HepG2 (cell line): Measurements from ENCODE around the gene GSTM4. TPM values are rescaled to one million over a fixed set of nuclear protein-coding genes. Genes with fewer than 3 reads are reported as not detected.

Experiments
- ASH2L ChIP-seq: fragments of 300-600, 200-600 bp; sonication (generic); IDR thresholded peaks from 2 replicates; pipeline ENCODE4 v1.7.0; 2017; ENCODE audit warnings: low read depth, mild to moderate bottlenecking, moderate library complexity, mixed read lengths, low read length; ENCODE audit not compliant: insufficient read length
- ETV6 ChIP-seq: sonication (generic); formaldehyde crosslinking; conservative IDR thresholded peaks from 2 replicates; pipeline ENCODE4 v1.4.0; 2020; ENCODE audit warnings: missing genetic modification reagents
- HCFC1 ChIP-seq: fragments of 150-350 bp; IDR thresholded peaks from 2 replicates; pipeline ENCODE4 v1.6.1; 2014; ENCODE audit warnings: low read depth, low read length
- HDAC2 ChIP-seq: sonication (generic); formaldehyde crosslinking; IDR thresholded peaks from 2 replicates; pipeline ENCODE4 v1.4.0; 2020; ENCODE audit warnings: missing genetic modification reagents
- HIVEP1 ChIP-seq: sonication (generic); formaldehyde crosslinking; IDR thresholded peaks from 2 replicates; pipeline ENCODE4 v1.4.0; 2020; ENCODE audit warnings: mild to moderate bottlenecking, missing genetic modification reagents
- KAT2B ChIP-seq: fragments of 150-350 bp; IDR thresholded peaks from 2 replicates; pipeline ENCODE4 v1.6.1; 2014; ENCODE audit warnings: low read depth, low read length, borderline replicate concordance
- KLF15 ChIP-seq: sonication (generic); formaldehyde crosslinking; IDR thresholded peaks from 2 replicates; pipeline ENCODE4 v1.8.1; 2023; ENCODE audit warnings: borderline replicate concordance, mild to moderate bottlenecking, inconsistent platforms, missing genetic modification reagents, mixed read lengths
- TAF1 ChIP-seq: sonication (generic); formaldehyde crosslinking; IDR thresholded peaks from 2 replicates; pipeline ENCODE4 v1.4.0; 2020; ENCODE audit warnings: missing genetic modification reagents
- TEAD2 ChIP-seq: sonication (generic); formaldehyde crosslinking; IDR thresholded peaks from 2 replicates; pipeline ENCODE4 v1.9.0; 2021; ENCODE audit warnings: missing genetic modification reagents
- TSC22D2 ChIP-seq: sonication (generic); formaldehyde crosslinking; IDR thresholded peaks from 2 replicates; pipeline ENCODE4 v1.5.1; 2020; ENCODE audit warnings: missing genetic modification reagents, mild to moderate bottlenecking, borderline replicate concordance
- YEATS4 ChIP-seq: sonication (generic); formaldehyde crosslinking; IDR thresholded peaks from 2 replicates; pipeline ENCODE4 v1.4.0; 2020; ENCODE audit warnings: missing genetic modification reagents, borderline replicate concordance
- ZBTB39 ChIP-seq: sonication (generic); formaldehyde crosslinking; IDR thresholded peaks from 2 replicates; pipeline ENCODE4 v1.5.0; 2020; ENCODE audit warnings: missing genetic modification reagents
- ZNF235 ChIP-seq: sonication (generic); formaldehyde crosslinking; IDR thresholded peaks from 2 replicates; pipeline ENCODE4 v1.8.1; 2023; ENCODE audit warnings: mild to moderate bottlenecking, missing genetic modification reagents, borderline replicate concordance
- ZNF256 ChIP-seq: sonication (generic); formaldehyde crosslinking; conservative IDR thresholded peaks from 2 replicates; pipeline ENCODE4 v1.4.0; 2020; ENCODE audit warnings: missing genetic modification reagents
- ZNF30 ChIP-seq: sonication (generic); formaldehyde crosslinking; IDR thresholded peaks from 2 replicates; pipeline ENCODE4 v1.5.0; 2020; ENCODE audit warnings: mild to moderate bottlenecking, missing genetic modification reagents
- ZNF333 ChIP-seq: sonication (generic); formaldehyde crosslinking; IDR thresholded peaks from 2 replicates; pipeline ENCODE4 v1.4.0; 2020; ENCODE audit warnings: mild to moderate bottlenecking, missing genetic modification reagents, borderline replicate concordance
- ZNF446 ChIP-seq: sonication (generic); formaldehyde crosslinking; IDR thresholded peaks from 2 replicates; pipeline ENCODE4 v1.5.0; 2020; ENCODE audit warnings: mild to moderate bottlenecking, missing genetic modification reagents
- ZNF605 ChIP-seq: sonication (generic); formaldehyde crosslinking; IDR thresholded peaks from 2 replicates; pipeline ENCODE4 v1.8.0; 2022; ENCODE audit warnings: mild to moderate bottlenecking, missing genetic modification reagents
- ZNF674 ChIP-seq: sonication (generic); formaldehyde crosslinking; IDR thresholded peaks from 2 replicates; pipeline ENCODE4 v1.5.0; 2020; ENCODE audit warnings: low read depth, mild to moderate bottlenecking, missing genetic modification reagents
- ZSCAN30 ChIP-seq: sonication (generic); formaldehyde crosslinking; IDR thresholded peaks from 2 replicates; pipeline ENCODE4 v1.5.0; 2020; ENCODE audit warnings: mild to moderate bottlenecking, missing genetic modification reagents
- polyA plus RNA-seq, 8 experiments: library from polyadenylated mRNA; depleted of rRNA in 3 of 8; stranded (reverse) in 7 of 8; unstranded in 1 of 8; fragments of >200 nt; fragmentation: Illumina TruSeq in 4 of 8; extraction: Trizol in 4 of 8; gene quantifications; 2 replicates each; pipeline versions ENCODE4 v1.2.1 to v1.2.3, GENCODE V29; 2011 to 2016; ENCODE audit warnings: low read depth in 4 of 8, missing spikeins in 1 of 8, mixed read lengths in 1 of 8; ENCODE audit not compliant: insufficient read depth in 1 of 8
- total RNA-seq, 5 experiments: library from RNA; depleted of rRNA; stranded (reverse); fragments of >200 nt; fragmentation: Illumina TruSeq; extraction: Trizol; gene quantifications; 2 replicates each; pipeline ENCODE4 v1.2.3, GENCODE V29; 2016; ENCODE audit warnings: low read depth in 1 of 5
- TF ChIP-seq, protein P1 (sequence below): sonication (generic); formaldehyde crosslinking; conservative IDR thresholded peaks from 2 replicates; pipeline ENCODE4 v1.8.1; 2023; ENCODE audit warnings: missing genetic modification reagents
- TF ChIP-seq, protein P2 (sequence below): sonication (generic); formaldehyde crosslinking; IDR thresholded peaks from 2 replicates; pipeline ENCODE4 v1.4.0; 2020; ENCODE audit warnings: missing genetic modification reagents, borderline replicate concordance

GSTM4 gene
- total and polyA plus RNA-seq, 2 of the 13 experiments (the other 11 are each of a cell fraction or from before 2014, with no cell fraction given): 25.3 to 40.8 TPM

DNA sequence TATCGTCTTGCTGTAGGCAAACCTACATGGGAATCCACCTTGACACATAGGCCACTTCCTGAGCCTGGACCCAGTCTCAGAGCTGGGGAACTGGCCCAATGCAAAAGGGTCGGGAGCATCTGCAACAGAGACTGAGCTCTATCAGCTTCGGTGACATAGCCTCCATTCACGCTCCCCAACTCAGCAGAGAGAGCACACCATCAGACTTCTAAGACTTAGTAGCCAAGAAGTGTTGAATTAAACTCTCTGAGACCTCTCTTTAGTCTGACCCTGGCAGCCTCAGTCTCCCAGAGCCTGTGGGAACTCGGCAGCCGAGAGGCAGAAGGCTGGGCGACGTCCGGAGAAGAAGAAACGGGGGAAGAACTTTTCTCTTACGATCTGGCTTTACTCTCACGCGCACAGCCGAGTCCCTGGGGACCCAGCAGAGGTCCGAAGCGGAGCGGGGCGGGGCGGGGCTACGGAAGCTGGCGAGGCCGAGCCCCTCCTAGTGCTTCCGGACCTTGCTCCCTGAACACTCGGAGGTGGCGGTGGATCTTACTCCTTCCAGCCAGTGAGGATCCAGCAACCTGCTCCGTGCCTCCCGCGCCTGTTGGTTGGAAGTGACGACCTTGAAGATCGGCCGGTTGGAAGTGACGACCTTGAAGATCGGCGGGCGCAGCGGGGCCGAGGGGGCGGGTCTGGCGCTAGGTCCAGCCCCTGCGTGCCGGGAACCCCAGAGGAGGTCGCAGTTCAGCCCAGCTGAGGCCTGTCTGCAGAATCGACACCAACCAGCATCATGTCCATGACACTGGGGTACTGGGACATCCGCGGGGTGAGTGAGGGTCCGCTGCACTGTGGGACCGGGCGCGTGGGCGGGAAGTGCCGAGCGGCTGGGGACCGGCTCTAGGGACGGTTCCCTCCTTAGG, at the start of gene GSTM4 (continued):
- TF ChIP-seq ZNF605 (CRISPR knock-in tag): peak; percentile 81
- no peak for TF ChIP-seq ZNF333
- 0 out of 2 replicates have a peak, but pooled peaks have one; percentile 61 for TF ChIP-seq ZNF235
- no peak for TF ChIP-seq ZNF674
- TF ChIP-seq TSC22D2 (CRISPR knock-in tag): peak; percentile 69; the same call in 1 of the 2 replicates
- TF ChIP-seq ASH2L: peak; percentile 86
- TF ChIP-seq ZNF446: no peak
- TF ChIP-seq ZNF256: 0 out of 2 replicates have a peak, but pooled peaks have one; percentile 54
- peak; percentile 81; the same call in 1 of the 2 replicates for TF ChIP-seq KLF15 (CRISPR knock-in tag)
- no peak for TF ChIP-seq TEAD2 (CRISPR knock-in tag)
- no peak for TF ChIP-seq KAT2B
- no peak; the same call in 1 of the 2 replicates for TF ChIP-seq ZBTB39 (CRISPR knock-in tag)
- TF ChIP-seq HCFC1: no peak
- no peak for TF ChIP-seq ZNF30 (CRISPR knock-in tag)
- peak; percentile 77 for TF ChIP-seq YEATS4 (CRISPR knock-in tag)
- no peak; the same call in 1 of the 2 replicates for TF ChIP-seq ETV6 (CRISPR knock-in tag)
- TF ChIP-seq, protein P1, sequence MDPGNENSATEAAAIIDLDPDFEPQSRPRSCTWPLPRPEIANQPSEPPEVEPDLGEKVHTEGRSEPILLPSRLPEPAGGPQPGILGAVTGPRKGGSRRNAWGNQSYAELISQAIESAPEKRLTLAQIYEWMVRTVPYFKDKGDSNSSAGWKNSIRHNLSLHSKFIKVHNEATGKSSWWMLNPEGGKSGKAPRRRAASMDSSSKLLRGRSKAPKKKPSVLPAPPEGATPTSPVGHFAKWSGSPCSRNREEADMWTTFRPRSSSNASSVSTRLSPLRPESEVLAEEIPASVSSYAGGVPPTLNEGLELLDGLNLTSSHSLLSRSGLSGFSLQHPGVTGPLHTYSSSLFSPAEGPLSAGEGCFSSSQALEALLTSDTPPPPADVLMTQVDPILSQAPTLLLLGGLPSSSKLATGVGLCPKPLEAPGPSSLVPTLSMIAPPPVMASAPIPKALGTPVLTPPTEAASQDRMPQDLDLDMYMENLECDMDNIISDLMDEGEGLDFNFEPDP (CRISPR knock-in tag): no peak
- TF ChIP-seq, protein P2, sequence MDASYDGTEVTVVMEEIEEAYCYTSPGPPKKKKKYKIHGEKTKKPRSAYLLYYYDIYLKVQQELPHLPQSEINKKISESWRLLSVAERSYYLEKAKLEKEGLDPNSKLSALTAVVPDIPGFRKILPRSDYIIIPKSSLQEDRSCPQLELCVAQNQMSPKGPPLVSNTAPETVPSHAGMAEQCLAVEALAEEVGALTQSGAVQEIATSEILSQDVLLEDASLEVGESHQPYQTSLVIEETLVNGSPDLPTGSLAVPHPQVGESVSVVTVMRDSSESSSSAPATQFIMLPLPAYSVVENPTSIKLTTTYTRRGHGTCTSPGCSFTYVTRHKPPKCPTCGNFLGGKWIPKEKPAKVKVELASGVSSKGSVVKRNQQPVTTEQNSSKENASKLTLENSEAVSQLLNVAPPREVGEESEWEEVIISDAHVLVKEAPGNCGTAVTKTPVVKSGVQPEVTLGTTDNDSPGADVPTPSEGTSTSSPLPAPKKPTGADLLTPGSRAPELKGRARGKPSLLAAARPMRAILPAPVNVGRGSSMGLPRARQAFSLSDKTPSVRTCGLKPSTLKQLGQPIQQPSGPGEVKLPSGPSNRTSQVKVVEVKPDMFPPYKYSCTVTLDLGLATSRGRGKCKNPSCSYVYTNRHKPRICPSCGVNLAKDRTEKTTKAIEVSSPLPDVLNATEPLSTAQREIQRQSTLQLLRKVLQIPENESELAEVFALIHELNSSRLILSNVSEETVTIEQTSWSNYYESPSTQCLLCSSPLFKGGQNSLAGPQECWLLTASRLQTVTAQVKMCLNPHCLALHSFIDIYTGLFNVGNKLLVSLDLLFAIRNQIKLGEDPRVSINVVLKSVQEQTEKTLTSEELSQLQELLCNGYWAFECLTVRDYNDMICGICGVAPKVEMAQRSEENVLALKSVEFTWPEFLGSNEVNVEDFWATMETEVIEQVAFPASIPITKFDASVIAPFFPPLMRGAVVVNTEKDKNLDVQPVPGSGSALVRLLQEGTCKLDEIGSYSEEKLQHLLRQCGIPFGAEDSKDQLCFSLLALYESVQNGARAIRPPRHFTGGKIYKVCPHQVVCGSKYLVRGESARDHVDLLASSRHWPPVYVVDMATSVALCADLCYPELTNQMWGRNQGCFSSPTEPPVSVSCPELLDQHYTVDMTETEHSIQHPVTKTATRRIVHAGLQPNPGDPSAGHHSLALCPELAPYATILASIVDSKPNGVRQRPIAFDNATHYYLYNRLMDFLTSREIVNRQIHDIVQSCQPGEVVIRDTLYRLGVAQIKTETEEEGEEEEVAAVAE: peak; percentile 85; the same call in 1 of the 2 replicates
- peak; percentile 77 for TF ChIP-seq TAF1
- TF ChIP-seq HDAC2: peak; percentile 29; the same call in 1 of the 2 replicates
- no peak for TF ChIP-seq ZSCAN30 (CRISPR knock-in tag)
- TF ChIP-seq HIVEP1 (CRISPR knock-in tag): peak; percentile 58; the same call in 1 of the 2 replicates
